Immature natural killer cell (primary cell): Measurements from ENCODE around the gene LCE3D. TPM values are rescaled to one million over a fixed set of nuclear protein-coding genes. Genes with fewer than 3 reads are reported as not detected.
A peak's percentile ranks its signal among the peaks of the same experiment; 100 is the strongest.
"Not testable (repeated sequence)": the region's sequence is repeated elsewhere in the genome, so short reads cannot be mapped to it uniquely, and the experiment has no call there.

Experiments
- DNase-seq, 3 donors: peaks; one replicate each; pipeline ENCODE4 v3.0.0; 2022; ENCODE audit warnings: mixed read lengths in 1 of 3
- H3K27ac Mint-ChIP-seq, 6 donors: one replicate each; pipeline ENCODE4 v1.8.0; 2020; ENCODE audit warnings: mixed read lengths in 6 of 6, mild to moderate bottlenecking in 5 of 6, inconsistent platforms in 4 of 6, moderate library complexity in 3 of 6
- H3K27me3 Mint-ChIP-seq, 3 donors: one replicate each; pipeline ENCODE4 v1.8.0; 2020 to 2021; ENCODE audit warnings: low read depth in 3 of 3, mild to moderate bottlenecking in 3 of 3, mixed read lengths in 3 of 3, moderate library complexity in 3 of 3, inconsistent platforms in 1 of 3
- H3K36me3 Mint-ChIP-seq, 3 donors: one replicate each; pipeline ENCODE4 v1.8.0; 2020; ENCODE audit warnings: mixed read lengths in 3 of 3, inconsistent platforms in 2 of 3, mild to moderate bottlenecking in 2 of 3
- H3K4me1 Mint-ChIP-seq, 2 donors: one replicate each; pipeline ENCODE4 v1.8.0; 2020; ENCODE audit warnings: inconsistent platforms in 2 of 2, mild to moderate bottlenecking in 2 of 2, mixed read lengths in 2 of 2, moderate library complexity in 1 of 2
- H3K4me3 Mint-ChIP-seq, 5 donors: one replicate each; pipeline ENCODE4 v1.8.0; 2020; ENCODE audit warnings: mild to moderate bottlenecking in 5 of 5, mixed read lengths in 5 of 5, inconsistent platforms in 3 of 5, moderate library complexity in 3 of 5
- H3K9me3 Mint-ChIP-seq, 6 donors: one replicate each; pipeline ENCODE4 v1.8.0; 2020; ENCODE audit warnings: mild to moderate bottlenecking in 6 of 6, mixed read lengths in 6 of 6, inconsistent platforms in 4 of 6, moderate library complexity in 3 of 6
- polyA plus RNA-seq, 3 donors: library from polyadenylated mRNA; unstranded; fragments of 300-500 nt; fragmentation: Illumina TruSeq; gene quantifications; one replicate each; pipeline ENCODE4 v1.2.3, GENCODE V29; 2021

The LCE3D gene
- not detected for polyA plus RNA-seq

GRCh38 chr1:152580433-152580832, at the start of gene LCE3D:
Gene LCE3D (minus strand): TSS chr1:152580516. CDS start chr1:152579936, 580 bp downstream.
- peaks cover 2 to 4% (median 2%) of the 10 kb centered on the region in 3 donors for H3K27me3 Mint-ChIP-seq
- no peaks in the 10 kb centered on the region for H3K4me1 Mint-ChIP-seq
- H3K27ac Mint-ChIP-seq: no peak within 1 kb of the TSS
- no peak within 1 kb of the TSS for H3K4me3 Mint-ChIP-seq
- no peaks in the 10 kb centered on the region for H3K9me3 Mint-ChIP-seq
- no peak for DNase-seq
- H3K36me3 Mint-ChIP-seq: no peaks in the 10 kb centered on the region

GRCh38 chr1:152626744-152627143, 46.4 kb upstream of the LCE3D start:
- H3K4me3 Mint-ChIP-seq: no peak overlapping the region
- H3K9me3 Mint-ChIP-seq: peaks cover 0 to 2% (median 0%) of the 10 kb centered on the region in 6 donors
- H3K36me3 Mint-ChIP-seq: no peaks in the 10 kb centered on the region

GRCh38 chr1:152623203-152623844, 43.0 kb upstream of the LCE3D start:
- Mint-ChIP-seq H3K27me3 (peaks cover 2 to 15% (median 6%) of the 10 kb centered on the region in 3 donors), H3K36me3 (peaks cover 4 to 5% (median 4%) of the 10 kb centered on the region in 3 donors), H3K4me1 (peaks cover 0 to 4% of the 10 kb centered on the region in 2 donors), H3K9me3 (peaks cover 5 to 19% (median 11%) of the 10 kb centered on the region in 6 donors), H3K27ac (no peak overlapping the region), H3K4me3 (no peak overlapping the region)
- no peak for DNase-seq

More at GRCh38 chr1:152626744-152627143, 46.4 kb upstream of the LCE3D start:
- DNase-seq: no peak
- H3K4me1 Mint-ChIP-seq: peaks cover 0 to 4% of the 10 kb centered on the region in 2 donors
- peaks cover 5 to 10% (median 6%) of the 10 kb centered on the region in 3 donors for H3K27me3 Mint-ChIP-seq
- H3K27ac Mint-ChIP-seq: no peak overlapping the region

GRCh38 chr1:152622803-152623202, 42.5 kb upstream of the LCE3D start, which contains the start of gene LCE3A:
Gene LCE3A (minus strand): TSS chr1:152623103. CDS start chr1:152623103, 0 bp downstream.
- DNase-seq: peak in 1 of 3 donors; percentile 3
- H3K27me3 Mint-ChIP-seq: peaks cover 2 to 15% (median 6%) of the 10 kb centered on the region in 3 donors
- H3K4me1 Mint-ChIP-seq: peaks cover 0 to 4% of the 10 kb centered on the region in 2 donors
- H3K4me3 Mint-ChIP-seq: no peak within 1 kb of the TSS
- H3K9me3 Mint-ChIP-seq: peaks cover 6 to 20% (median 12%) of the 10 kb centered on the region in 6 donors
- peaks cover 4 to 5% (median 4%) of the 10 kb centered on the region in 3 donors for H3K36me3 Mint-ChIP-seq
- no peak within 1 kb of the TSS for H3K27ac Mint-ChIP-seq

- no peak overlapping the region for H3K27ac Mint-ChIP-seq
- H3K27me3 Mint-ChIP-seq: peaks cover 5 to 13% (median 6%) of the 10 kb centered on the region in 3 donors
Observed at GRCh38 chr1:152621993-152622392, 41.7 kb upstream of the LCE3D start.

GRCh38 chr1:152613511-152613910, 33.2 kb upstream of the LCE3D start, which contains the start of gene LCE3B:
Gene LCE3B (plus strand): TSS chr1:152613811. CDS start chr1:152613811, 0 bp downstream.
- H3K4me3 Mint-ChIP-seq: no peak within 1 kb of the TSS
- peaks cover 0 to 5% (median 4%) of the 10 kb centered on the region in 3 donors for H3K27me3 Mint-ChIP-seq
- H3K27ac Mint-ChIP-seq: no peak within 1 kb of the TSS

More at GRCh38 chr1:152621993-152622392, 41.7 kb upstream of the LCE3D start:
- Mint-ChIP-seq H3K36me3 (peaks cover 4 to 5% (median 4%) of the 10 kb centered on the region in 3 donors), H3K4me3 (no peak overlapping the region), H3K4me1 (peaks cover 0 to 4% of the 10 kb centered on the region in 2 donors), H3K9me3 (peaks cover 9 to 20% (median 12%) of the 10 kb centered on the region in 6 donors)
- DNase-seq: no peak

GRCh38 chr1:152599934-152600333, 19.6 kb upstream of the LCE3D start, which contains the start of gene LCE3C:
Gene LCE3C (plus strand): TSS chr1:152600234. CDS start chr1:152600732, 498 bp downstream.
- H3K36me3 Mint-ChIP-seq: peaks cover 0 to 3% (median 0%) of the 10 kb centered on the region in 3 donors
- H3K27me3 Mint-ChIP-seq: peaks cover 0 to 7% (median 4%) of the 10 kb centered on the region in 3 donors
- H3K27ac Mint-ChIP-seq: no peak within 1 kb of the TSS
- peaks cover 0 to 11% (median 3%) of the 10 kb centered on the region in 6 donors for H3K9me3 Mint-ChIP-seq
- no peak within 1 kb of the TSS for H3K4me3 Mint-ChIP-seq
- no peaks in the 10 kb centered on the region for H3K4me1 Mint-ChIP-seq
- DNase-seq: no peak

More at GRCh38 chr1:152613511-152613910, 33.2 kb upstream of the LCE3D start, which contains the start of gene LCE3B:
- peaks cover 2 to 9% (median 4%) of the 10 kb centered on the region in 6 donors for H3K9me3 Mint-ChIP-seq
- DNase-seq: no peak
- no peaks in the 10 kb centered on the region for H3K4me1 Mint-ChIP-seq
- H3K36me3 Mint-ChIP-seq: peaks cover under 1 to 2% (median under 1%) of the 10 kb centered on the region in 3 donors

- H3K36me3 Mint-ChIP-seq: peaks cover 0 to 3% (median 0%) of the 10 kb centered on the region in 3 donors
- no peak overlapping the region for H3K27ac Mint-ChIP-seq
- H3K4me1 Mint-ChIP-seq: no peaks in the 10 kb centered on the region
- H3K4me3 Mint-ChIP-seq: no peak overlapping the region
- peaks cover 0 to 11% (median 3%) of the 10 kb centered on the region in 6 donors for H3K9me3 Mint-ChIP-seq
- no peak for DNase-seq
- H3K27me3 Mint-ChIP-seq: peaks cover 0 to 7% (median 4%) of the 10 kb centered on the region in 3 donors
Observed at GRCh38 chr1:152596986-152597385, 16.7 kb upstream of the LCE3D start.

- Mint-ChIP-seq H3K4me1 (no peaks in the 10 kb centered on the region), H3K27ac (no peak overlapping the region)
Observed at GRCh38 chr1:152585586-152585985, 5.3 kb upstream of the LCE3D start.

GRCh38 chr1:152582647-152583046, 2.3 kb upstream of the LCE3D start:
- Mint-ChIP-seq H3K27ac (no peak overlapping the region), H3K4me3 (no peak overlapping the region), H3K36me3 (no peaks in the 10 kb centered on the region), H3K27me3 (peaks cover 0 to 2% (median 0%) of the 10 kb centered on the region in 3 donors), H3K9me3 (no peaks in the 10 kb centered on the region), H3K4me1 (no peaks in the 10 kb centered on the region)
- DNase-seq: no peak

More at GRCh38 chr1:152585586-152585985, 5.3 kb upstream of the LCE3D start:
- H3K9me3 Mint-ChIP-seq: no peaks in the 10 kb centered on the region
- H3K27me3 Mint-ChIP-seq: no peaks in the 10 kb centered on the region
- no peak overlapping the region for H3K4me3 Mint-ChIP-seq
- no peaks in the 10 kb centered on the region for H3K36me3 Mint-ChIP-seq
- DNase-seq: no peak

GRCh38 chr1:152579526-152579925, 790 bp downstream of the LCE3D start:
- H3K27ac Mint-ChIP-seq, H3K9me3 Mint-ChIP-seq, H3K27me3 Mint-ChIP-seq, H3K4me1 Mint-ChIP-seq, H3K36me3 Mint-ChIP-seq, DNase-seq, H3K4me3 Mint-ChIP-seq: not testable (repeated sequence)

- no peaks in the 10 kb centered on the region for H3K4me1 Mint-ChIP-seq
- no peaks in the 10 kb centered on the region for H3K36me3 Mint-ChIP-seq
- H3K27me3 Mint-ChIP-seq: peaks cover 2 to 8% (median 7%) of the 10 kb centered on the region in 3 donors
- no peak overlapping the region for H3K4me3 Mint-ChIP-seq
- peaks cover 0 to 2% (median 0%) of the 10 kb centered on the region in 6 donors for H3K9me3 Mint-ChIP-seq
- DNase-seq: no peak
- no peak overlapping the region for H3K27ac Mint-ChIP-seq
Observed at GRCh38 chr1:152577168-152577567, 3.1 kb downstream of the LCE3D start.

- no peaks in the 10 kb centered on the region for H3K36me3 Mint-ChIP-seq
- H3K27me3 Mint-ChIP-seq: peaks cover 3 to 11% (median 9%) of the 10 kb centered on the region in 3 donors
- peaks cover 0 to 5% (median 1%) of the 10 kb centered on the region in 6 donors for H3K9me3 Mint-ChIP-seq
- no peak for DNase-seq
- H3K27ac Mint-ChIP-seq: no peak within 1 kb of the TSS
- no peak within 1 kb of the TSS for H3K4me3 Mint-ChIP-seq
- H3K4me1 Mint-ChIP-seq: no peaks in the 10 kb centered on the region
Observed at GRCh38 chr1:152566681-152567080, 13.6 kb downstream of the LCE3D start, which contains the start of gene LCE3E. Gene LCE3E (minus strand): TSS chr1:152566780. CDS start chr1:152566208, 572 bp downstream.
